ENCODE data around the gene TMEM45A.

DNA sequence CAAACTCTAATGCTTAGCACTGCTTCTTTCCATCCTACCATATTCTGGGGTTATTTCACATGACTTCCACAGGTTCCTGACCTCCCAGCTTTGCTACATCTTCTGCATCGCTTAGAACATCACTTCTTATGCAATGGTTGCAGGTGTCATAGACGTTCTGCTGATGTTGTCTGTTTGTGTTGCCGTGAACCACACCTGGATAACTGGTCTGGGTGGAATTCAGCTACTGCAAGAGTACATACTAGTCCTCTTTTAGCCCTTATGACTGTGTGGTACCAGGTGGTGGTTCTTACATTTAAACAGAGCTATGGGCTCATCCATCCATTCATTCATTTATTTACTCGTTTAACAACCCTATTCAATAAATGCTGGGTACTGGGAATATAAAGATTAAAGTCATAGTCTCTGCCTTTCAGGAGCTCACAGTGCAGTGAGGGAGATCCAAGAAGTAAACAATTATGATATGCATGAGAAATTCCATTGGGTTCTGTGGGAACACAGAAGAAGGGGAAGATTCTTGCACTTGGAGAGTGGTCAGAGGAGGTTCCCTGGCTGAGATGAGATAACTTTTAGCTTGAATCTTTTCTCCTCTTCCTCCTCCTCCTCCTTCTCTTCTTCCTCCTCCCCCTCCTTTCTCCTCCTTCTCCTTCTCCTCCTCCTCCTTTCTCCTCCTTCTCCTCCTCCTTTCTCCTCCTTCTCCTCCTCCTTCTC lies 30.8 kb downstream of the TMEM45A start:
- TF ChIP-seq, protein P1, sequence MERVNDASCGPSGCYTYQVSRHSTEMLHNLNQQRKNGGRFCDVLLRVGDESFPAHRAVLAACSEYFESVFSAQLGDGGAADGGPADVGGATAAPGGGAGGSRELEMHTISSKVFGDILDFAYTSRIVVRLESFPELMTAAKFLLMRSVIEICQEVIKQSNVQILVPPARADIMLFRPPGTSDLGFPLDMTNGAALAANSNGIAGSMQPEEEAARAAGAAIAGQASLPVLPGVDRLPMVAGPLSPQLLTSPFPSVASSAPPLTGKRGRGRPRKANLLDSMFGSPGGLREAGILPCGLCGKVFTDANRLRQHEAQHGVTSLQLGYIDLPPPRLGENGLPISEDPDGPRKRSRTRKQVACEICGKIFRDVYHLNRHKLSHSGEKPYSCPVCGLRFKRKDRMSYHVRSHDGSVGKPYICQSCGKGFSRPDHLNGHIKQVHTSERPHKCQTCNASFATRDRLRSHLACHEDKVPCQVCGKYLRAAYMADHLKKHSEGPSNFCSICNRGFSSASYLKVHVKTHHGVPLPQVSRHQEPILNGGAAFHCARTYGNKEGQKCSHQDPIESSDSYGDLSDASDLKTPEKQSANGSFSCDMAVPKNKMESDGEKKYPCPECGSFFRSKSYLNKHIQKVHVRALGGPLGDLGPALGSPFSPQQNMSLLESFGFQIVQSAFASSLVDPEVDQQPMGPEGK (CRISPR knock-in tag; IDR thresholded peaks at IDR 0.05; ENCODE audit: borderline replicate concordance) = no peak
- no peak for TF ChIP-seq RARB (CRISPR knock-in tag; IDR thresholded peaks at IDR 0.05)
- no peak for TF ChIP-seq ZFP3 (CRISPR knock-in tag; IDR thresholded peaks at IDR 0.05)
- no peak for TF ChIP-seq TOX (CRISPR knock-in tag; IDR thresholded peaks at IDR 0.05; ENCODE audit: borderline replicate concordance)
- TF ChIP-seq ZFP30 (CRISPR knock-in tag; IDR thresholded peaks at IDR 0.05) = no peak
- TF ChIP-seq OSR1 (CRISPR knock-in tag; IDR thresholded peaks at IDR 0.05) = no peak
- TF ChIP-seq, protein P2, sequence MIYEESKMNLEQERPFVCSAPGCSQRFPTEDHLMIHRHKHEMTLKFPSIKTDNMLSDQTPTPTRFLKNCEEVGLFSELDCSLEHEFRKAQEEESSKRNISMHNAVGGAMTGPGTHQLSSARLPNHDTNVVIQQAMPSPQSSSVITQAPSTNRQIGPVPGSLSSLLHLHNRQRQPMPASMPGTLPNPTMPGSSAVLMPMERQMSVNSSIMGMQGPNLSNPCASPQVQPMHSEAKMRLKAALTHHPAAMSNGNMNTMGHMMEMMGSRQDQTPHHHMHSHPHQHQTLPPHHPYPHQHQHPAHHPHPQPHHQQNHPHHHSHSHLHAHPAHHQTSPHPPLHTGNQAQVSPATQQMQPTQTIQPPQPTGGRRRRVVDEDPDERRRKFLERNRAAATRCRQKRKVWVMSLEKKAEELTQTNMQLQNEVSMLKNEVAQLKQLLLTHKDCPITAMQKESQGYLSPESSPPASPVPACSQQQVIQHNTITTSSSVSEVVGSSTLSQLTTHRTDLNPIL (CRISPR knock-in tag; IDR thresholded peaks at IDR 0.05; ENCODE audit: low read depth) = no peak
- no peak for TF ChIP-seq ESRRG (CRISPR knock-in tag; IDR thresholded peaks at IDR 0.05)
- TF ChIP-seq ZNF8 (CRISPR knock-in tag; IDR thresholded peaks at IDR 0.05) = no peak
- TF ChIP-seq GLIS3 (CRISPR knock-in tag; IDR thresholded peaks at IDR 0.05) = no peak
- no peak for TF ChIP-seq ARNTL (CRISPR knock-in tag; IDR thresholded peaks at IDR 0.05; ENCODE audit: borderline replicate concordance, low read depth)

Measured in SK-N-SH treated with all-trans-retinoic acid at 6 μM for 48 hours (cell line).